A673 (cell line): ENCODE measurements around the gene RGS6.

Experiments
- CTCF ChIP-seq: fragments of 300-800, 200-600 bp; sonication (generic); conservative IDR thresholded peaks from 2 replicates; pipeline ENCODE4 v1.5.1; 2017; ENCODE audit warnings: low read depth, mild to moderate bottlenecking, antibody characterized with exemption, low read length, moderate library complexity, mixed read lengths
- EZH2 ChIP-seq: fragments of 200-600 bp; sonication (generic); IDR thresholded peaks from 2 replicates; pipeline ENCODE4 v1.6.1; 2017; ENCODE audit warnings: borderline replicate concordance, low read depth, mild to moderate bottlenecking, mixed read lengths, antibody characterized with exemption, low read length; ENCODE audit not compliant: poor library complexity, severe bottlenecking

GRCh38 chr14:71913342-71913741, 18.9 kb upstream of the RGS6 start:
- TF ChIP-seq CTCF: no peak
- no peak for TF ChIP-seq EZH2
